K562 (cell line): ENCODE results near the gene AP4S1. TPM values are rescaled to one million over a fixed set of nuclear protein-coding genes. Genes with fewer than 3 reads are reported as not detected.

ENCODE experiments used
- IRF9 ChIP-seq: fragments of 450-650 bp; IDR thresholded peaks from 2 replicates; pipeline ENCODE4 v1.6.1; 2016; ENCODE audit warnings: missing biosample characterization, missing genetic modification characterization
- MGA ChIP-seq: fragments of 450-650 bp; IDR thresholded peaks from 2 replicates; pipeline ENCODE4 v1.6.1; 2016; ENCODE audit warnings: mild to moderate bottlenecking, moderate library complexity
- NELFE ChIP-seq: IDR thresholded peaks from 2 replicates; pipeline ENCODE4 v1.6.1; 2011; ENCODE audit warnings: mild to moderate bottlenecking; ENCODE audit not compliant: insufficient read depth, insufficient read length
- POLR2AphosphoS5 ChIP-seq: IDR thresholded peaks from 2 replicates; pipeline ENCODE4 v1.6.1; 2011; ENCODE audit warnings: mild to moderate bottlenecking, low read depth, low read length, moderate library complexity; ENCODE audit not compliant: control insufficient read depth, insufficient read depth
- POLR2H ChIP-seq: IDR thresholded peaks from 2 replicates; pipeline ENCODE4 v1.6.1; 2016; ENCODE audit warnings: missing genetic modification characterization, low read depth, mild to moderate bottlenecking, control low read depth, missing compliant biosample characterization, moderate library complexity
- ZBTB12 ChIP-seq: fragments of 250-450 bp; sonication (Bioruptor Pico); IDR thresholded peaks from 2 replicates; pipeline ENCODE4 v1.4.0; 2020
- ZNF584 ChIP-seq: fragments of 200-800 bp; sonication (Bioruptor generic); IDR thresholded peaks from 2 replicates; pipeline ENCODE4 v1.6.1; 2016; ENCODE audit warnings: low read depth, mild to moderate bottlenecking, missing genetic modification characterization, missing compliant biosample characterization
- polyA plus RNA-seq, 8 experiments: library from polyadenylated mRNA; depleted of rRNA in 4 of 8; stranded (reverse) in 5 of 8; unstranded in 3 of 8; fragments of >200 nt; fragmentation: Nextera tagmentation in 2 of 8; fragmentation: Illumina TruSeq in 1 of 8; extraction: Ambion mirVana in 2 of 8; extraction: Trizol in 1 of 8; gene quantifications; 2 replicates each; pipeline versions ENCODE4 v1.2.1 to v1.2.3, GENCODE V29; 2011 to 2014; ENCODE audit warnings: inconsistent platforms in 1 of 8, missing spikeins in 1 of 8
- total RNA-seq, 7 experiments: library from RNA; depleted of rRNA in 6 of 7; stranded (reverse); fragments of >200 nt in 6 of 7; fragmentation: Illumina TruSeq in 2 of 7; extraction: Trizol in 2 of 7; gene quantifications; 2 replicates each; pipeline versions ENCODE4 v1.2.1 to v1.2.3, GENCODE V29; 2011 to 2021; ENCODE audit warnings: low replicate concordance in 1 of 7

AP4S1 gene
- total and polyA plus RNA-seq, 9 of the 15 experiments (the other 6 are each of a cell fraction or from before 2014, with no cell fraction given): 3.7 to 7.8 (median 5.9) TPM

- TF ChIP-seq MGA: no peak
- no peak for TF ChIP-seq NELFE
- TF ChIP-seq ZBTB12 (CRISPR knock-in tag): no peak
- TF ChIP-seq POLR2AphosphoS5: no peak
- TF ChIP-seq IRF9 (tag): no peak
- TF ChIP-seq POLR2H (tag): no peak
- TF ChIP-seq ZNF584 (CRISPR knock-in tag): no peak
Measured at GRCh38 chr14:30977752-30978151, 47.7 kb upstream of the AP4S1 start (continued).
